Renal cortical epithelial cell (primary cell): ENCODE data around the gene COL18A1. TPM values are rescaled to one million over a fixed set of nuclear protein-coding genes. Genes with fewer than 3 reads are reported as not detected.

Experiments
- DNase-seq: peaks from one replicate; pipeline ENCODE4 v3.0.0-alpha.2; 2011; ENCODE audit warnings: low read depth
- total RNA-seq: library from RNA; depleted of rRNA; stranded (reverse); fragments of >200 nt; gene quantifications from 2 replicates; pipeline ENCODE4 v1.2.3, GENCODE V29; 2014

The COL18A1 gene
- total RNA-seq, 1 donor from 2014 or later, result 672 TPM

DNA sequence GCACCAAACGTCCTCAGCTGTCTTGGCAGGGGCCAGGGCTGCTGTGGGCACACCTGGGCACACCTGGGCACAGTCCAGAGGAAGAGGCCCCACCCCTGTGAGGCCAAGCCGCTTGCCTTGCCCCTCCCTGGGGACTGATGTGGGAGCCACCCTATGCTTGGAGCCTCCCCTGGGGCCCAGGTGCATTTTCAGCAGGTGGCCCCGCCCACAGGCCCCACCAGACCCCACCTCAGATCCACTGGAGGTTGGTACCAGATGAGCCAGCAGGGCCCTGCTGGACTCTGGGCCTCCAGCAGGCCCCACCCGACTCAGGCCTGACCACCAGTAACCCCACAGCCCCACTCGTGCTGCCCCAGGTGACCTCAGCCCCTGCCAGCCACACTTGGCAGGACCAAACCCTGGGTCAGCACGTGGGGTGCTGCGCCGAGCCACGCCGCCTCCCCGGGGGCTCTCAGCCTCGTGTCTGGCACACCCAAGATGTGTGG, 128.4 kb downstream of the COL18A1 start:
- DNase-seq, result no peak

DNA sequence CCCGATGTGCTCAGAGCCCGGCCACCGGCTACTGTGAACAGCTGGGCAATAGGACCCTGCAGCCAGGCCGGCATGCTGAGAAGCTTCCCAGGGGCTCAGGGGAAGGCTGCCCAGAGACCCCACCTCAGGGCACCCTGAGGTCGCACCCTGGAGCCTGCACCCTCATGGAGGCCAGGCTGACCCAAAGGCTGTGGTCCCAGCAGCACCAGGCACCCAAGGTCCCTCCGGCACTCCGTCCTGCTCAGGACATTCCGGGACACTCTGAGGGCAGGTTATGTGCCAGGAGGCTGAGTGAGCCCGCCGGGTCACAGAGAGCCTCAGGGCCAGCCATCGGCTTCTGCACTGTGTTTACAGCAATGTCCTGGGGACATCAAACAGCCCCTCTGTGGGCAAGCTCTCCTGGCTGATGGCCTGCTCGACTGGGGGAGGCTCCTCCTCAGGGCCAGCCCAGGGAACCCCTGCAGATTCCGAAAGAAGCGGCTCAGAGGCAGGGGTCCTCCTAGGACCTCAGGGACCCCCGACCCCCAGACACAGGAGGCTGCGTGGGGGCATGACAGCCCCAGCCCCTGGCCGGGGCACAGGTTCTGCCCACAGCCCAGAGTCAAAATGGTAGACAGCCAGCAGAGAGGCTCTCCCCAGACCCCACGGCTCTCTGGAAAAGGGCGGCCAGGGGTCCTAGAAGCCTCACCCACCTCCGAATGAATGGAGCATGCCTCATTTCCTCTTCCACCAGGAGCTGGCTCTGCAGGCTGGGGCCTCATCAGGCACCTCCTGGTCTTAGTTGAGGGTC, 129.1 kb downstream of the COL18A1 start:
- DNase-seq, result no peak

DNA sequence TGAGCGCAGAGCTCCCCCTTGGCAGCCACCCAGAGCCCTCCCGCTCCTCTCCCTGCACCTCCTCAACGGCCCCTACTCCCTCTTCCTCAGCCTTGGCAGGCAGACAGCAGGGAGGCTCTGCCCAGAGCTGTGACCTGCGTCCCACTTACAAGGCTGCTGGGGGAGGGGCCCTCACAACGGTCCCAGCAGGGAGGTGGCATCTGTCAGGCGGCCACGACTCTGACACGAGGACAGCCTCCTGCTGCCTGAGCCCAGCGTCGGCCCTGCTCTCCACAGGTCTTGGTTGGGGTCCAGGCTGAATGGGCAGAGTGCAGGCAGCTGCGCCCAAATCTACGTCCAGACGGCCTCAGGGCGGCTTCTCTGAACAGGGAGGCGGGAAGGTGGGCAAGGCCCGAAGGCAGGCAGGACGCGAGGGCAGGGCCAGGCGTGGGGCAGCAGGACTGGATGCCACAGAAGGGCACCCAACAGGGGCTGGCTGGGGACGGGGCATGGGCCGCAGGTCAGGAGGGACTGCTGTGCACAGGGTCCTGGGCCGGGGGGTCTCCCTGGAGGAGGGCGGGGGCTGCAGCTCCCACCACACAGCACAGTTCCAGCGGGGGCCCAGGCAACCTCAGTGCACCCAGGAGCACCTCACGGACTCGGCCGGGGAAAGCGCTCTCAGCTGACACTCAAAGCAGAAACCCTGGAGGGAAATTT, 129.8 kb downstream of the COL18A1 start:
- DNase-seq, result no peak

DNA sequence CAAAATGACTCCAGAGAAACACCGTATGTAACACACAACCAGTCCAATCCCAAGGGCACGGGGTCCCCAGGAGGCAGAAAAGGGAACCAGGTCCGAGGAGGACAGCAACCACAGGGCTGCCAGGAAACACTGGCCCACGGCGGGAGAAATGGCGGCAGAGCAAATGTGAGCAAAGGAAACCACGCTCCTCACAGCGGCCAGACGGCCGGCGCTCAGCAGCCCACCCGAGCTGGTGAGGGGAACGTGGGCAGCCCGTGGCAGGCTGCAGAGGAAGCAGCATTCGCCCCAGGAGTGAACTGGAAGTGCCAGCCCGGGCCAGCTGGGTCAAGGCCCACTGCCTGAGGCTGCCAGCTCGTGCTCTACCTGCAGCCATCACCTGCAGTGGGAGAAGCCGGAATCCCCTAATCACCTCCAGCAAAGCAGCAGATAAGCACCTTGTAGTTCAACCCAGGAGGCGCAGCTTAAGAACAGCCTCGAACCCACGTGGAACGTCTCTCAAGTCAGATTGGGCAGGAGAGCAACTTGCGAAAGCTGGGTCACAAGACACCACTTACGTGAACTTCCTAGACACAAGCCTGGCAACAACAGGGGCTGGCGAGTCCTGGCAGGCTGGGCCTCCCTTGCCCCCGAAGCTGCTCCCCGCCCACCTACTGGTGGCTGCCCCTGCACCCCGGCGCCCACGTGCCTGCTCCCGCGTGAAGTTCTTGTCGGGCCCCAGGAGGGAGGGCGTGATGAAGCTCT, 130.5 kb downstream of the COL18A1 start:
- DNase-seq, result no peak

DNA sequence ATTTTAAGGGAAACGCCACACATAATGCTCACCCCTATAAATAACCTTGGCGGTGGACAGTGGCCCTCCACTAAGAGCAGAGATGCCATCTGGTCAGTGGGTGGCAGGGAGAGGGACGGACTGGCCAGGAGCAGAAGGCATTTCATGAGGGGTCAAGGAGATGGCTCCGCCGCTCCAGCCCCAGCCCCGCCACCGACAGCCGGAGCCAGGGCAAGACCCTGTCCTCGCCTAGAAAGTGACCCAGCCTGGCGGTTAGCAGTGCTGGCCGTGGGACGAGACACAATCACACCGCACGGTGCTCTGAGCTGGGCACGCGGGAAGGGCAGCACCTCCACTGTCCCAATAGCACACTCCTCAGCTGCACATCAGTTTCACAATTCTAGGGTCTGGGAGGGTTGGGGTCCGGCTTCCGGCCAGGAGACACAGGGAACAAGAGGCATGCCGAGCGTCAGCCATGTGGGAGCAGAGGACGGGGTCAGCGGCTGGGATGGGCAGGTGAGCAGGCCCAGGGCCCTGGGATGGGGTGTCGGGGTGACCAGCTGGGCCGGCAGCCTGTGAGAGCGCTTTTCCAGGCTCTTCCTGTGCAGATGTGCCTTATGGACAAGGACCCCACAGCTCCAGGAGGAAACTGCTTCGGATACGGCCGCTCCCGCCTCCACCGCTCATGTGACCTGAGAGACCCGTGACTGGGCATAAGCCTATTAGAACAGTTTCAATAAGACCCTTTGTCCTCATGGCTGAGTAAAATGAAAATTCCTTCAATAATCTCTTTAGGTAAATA, 131.5 kb downstream of the COL18A1 start:
- no peak for DNase-seq

DNA sequence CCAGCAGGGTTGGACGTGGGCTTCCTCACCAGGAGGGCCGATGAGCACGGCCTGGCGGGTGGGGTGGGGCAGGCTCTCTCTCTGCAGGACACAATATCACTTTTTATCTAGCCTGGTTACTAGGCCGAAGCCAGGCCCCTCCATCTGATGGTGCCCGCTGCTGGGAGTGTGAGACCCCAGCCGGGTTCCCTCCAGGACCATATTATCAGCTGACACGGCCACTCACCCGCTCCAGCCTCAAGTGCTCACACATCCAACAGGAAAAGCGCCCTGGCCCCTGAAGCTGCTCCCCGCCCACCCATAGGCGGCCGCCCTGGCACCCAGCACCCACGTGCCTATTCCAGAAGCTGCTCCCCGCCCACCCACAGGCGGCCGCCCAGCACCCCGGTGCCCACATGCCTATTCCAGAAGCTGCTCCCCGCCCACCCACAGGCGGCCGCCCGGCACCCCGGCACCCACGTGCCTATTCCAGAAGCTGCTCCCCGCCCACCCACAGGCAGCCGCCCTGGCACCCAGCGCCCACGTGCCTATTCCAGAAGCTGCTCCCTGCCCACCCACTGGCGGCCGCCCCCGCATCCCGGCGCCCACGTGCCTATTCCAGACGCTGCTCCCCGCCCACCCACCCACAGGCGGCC, 132.3 kb downstream of the COL18A1 start:
- no peak for DNase-seq

DNA sequence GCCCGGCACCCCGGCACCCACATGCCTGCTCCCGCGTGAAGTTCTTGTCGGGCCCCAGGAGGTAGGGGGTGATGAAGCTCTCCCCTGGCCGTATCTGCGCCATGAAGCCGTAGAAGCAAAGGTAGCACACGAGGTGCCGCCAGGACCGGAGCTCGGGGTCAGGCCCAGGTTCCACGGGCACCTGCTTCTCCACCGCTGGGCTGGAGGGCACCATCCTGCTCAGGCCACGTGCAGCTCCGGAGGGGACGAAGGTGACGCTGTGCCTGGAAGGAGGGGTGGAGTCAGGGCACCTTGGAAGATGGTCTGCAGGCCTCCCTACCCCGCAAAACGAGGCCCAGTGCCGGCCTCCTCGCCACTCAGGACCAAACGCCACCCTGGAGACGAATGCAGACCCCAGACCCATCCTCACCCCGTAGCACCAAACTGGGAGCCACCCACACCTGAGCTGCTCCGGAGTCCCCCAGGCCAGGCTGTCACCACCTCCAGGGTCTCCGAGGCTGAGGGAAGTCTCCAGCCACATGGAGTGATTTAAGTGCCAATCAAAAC, 132.9 kb downstream of the COL18A1 start:
- DNase-seq, result no peak

DNA sequence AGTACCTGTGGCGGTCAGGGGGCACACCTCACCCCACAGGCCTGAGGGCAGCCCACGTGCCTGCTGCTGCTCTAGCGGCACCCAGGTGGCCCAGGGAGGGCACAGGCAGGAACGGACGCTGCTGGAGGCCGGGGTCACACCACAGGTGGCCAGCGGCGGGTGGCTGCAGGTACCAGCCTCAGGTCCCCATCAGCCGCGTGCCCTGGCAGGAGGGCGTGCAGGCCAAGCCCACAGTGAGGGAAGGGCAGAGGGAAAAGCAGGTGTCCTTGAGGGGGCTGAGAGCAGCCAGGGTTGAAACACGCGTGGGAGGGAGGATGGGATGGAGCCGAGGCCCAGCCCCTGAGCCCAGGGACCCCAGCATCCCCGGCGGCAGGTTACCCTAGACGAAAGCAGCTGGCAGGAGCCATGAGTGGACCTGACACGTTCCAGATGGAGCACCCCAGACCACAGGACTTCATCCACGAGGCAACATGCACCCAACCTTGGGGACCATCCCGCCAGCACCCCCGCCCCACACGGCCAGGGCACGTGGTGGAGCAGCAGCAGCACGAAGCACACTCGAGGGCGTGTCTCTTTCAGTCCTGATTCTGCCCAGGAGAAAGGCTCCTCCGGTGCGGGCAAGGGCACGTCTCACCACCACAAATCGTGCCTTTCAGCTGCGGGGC, 133.5 kb downstream of the COL18A1 start:
- DNase-seq, result no peak

DNA sequence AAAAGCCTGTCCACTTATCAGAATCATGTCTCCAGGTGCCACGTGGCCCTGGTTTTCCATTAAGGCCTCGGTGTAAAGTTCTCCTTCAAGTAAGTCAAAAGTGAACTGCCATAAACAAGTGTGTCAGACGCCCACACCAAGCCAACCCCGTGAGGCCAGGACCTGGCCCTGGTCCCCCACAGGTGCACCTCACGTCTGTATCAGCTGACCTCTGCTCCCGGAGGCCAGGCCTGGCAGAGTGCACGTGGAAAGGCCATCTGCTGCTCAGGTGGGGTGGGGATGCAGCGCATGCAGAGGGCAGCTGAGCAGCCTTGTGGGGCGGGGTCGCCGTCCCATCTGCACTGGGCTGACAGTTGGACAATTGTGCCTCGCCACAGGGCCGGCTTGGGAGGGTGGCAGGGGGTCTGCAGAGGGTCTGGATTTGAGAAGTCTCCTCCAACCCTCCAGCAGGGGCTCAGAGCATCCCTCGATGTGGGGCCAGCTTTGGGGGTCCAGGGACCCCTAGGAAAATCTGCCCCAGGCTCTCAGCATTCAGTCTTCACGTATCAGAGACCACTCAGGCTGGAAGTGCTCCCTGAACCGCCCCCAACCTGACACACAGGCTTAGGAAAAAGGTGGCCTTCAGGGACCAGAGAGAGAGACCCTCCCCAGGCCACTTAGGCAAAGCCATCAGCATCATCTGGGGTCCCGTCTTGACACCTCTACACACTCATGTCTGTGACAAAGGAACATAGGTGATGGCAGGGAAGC, 134.3 kb downstream of the COL18A1 start:
- DNase-seq, result no peak

DNA sequence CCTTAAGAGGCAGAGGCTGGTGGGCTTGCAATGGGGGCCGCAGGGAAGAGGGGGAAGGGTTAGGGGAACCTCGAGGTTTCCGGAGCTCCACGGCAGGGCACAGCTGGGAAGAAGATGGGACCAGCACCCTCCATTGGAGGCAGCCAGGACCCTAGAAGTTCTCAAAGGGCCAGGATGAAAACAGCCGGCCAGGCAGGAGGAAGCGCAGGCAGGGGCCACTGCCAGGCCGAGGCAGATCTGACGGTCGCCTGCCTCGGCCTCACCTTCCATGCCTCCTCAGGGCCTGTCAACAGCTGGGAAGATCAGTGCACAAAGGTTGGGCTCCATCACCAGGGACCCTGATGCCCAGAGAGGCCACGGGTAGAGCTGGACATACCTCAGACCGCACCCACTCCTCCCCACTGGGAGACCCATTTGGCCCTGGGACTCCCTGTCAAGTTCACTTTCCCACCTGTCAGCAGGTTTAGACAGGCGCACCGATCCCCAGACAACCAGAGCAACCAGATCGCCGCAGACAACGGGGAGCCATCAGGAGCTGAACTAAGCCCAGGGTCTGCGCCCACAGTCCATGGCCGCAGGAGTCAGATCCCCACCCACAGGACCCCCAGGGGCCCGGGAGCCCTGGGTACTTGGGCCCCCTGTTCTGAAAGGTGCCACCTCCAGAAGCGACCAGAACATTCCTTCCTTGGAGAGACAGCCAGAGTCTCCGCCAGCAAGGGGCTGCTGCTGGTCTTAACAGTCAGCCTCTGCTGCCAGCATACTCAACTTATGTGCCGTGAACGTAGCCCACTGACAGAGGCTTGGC, 135.0 kb downstream of the COL18A1 start:
- no peak for DNase-seq

DNA sequence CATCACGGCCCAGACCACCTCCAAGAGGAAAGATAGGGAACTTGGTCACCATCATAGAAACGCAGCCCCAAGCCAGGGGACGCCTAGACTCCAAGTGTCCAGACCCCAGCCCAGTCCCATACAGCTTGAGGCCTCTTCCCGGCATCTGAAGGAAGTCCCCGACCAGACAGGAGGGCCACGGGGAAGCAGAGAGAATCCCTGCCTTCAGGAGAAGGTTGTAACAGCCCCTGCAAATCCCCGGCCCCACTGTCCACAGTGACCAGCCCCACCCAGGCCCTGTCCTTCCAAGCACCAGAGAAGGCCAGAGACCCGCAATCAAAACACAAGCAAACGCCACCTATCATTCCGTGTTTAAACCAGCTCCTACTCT, 135.6 kb downstream of the COL18A1 start:
- DNase-seq, result no peak

DNA sequence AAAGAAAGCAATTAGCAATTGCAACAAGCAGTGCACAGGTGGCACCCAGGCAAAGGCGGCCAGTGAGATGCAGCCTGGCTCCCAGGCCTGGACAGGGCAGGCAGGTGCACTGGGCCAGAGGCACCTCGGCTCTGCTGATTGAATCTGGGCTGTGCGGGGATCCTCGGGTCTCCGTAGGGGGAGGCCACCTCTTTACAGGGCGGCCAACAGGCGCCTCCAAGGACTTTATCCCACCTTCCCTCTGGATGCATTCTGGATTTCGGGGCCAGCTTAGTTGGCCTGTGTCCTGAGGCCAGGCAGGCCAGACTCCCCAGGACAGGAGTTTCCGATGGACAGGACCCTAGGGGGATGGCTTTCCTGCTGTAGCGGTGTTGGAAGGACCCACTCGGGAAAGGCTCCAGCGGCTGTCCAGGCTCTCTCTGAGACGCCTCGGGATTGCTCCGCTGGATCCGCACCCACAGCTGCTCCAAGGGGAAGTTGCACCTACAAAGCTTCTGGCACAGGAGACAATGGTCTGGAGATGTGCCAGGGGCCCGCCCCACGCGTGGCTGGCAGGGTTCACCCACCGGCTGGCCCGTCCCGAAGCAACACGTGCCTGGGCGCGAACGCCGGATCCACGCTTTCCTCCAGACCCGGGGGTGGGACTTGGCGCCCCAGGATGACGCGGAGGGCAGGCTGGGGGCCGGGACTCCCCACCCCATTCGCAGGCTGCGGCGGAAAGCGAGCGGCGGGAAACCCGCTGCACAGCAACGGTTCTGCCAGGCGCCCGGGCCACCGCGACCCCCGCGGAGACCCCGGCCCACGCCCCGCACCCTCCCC, 136.5 kb downstream of the COL18A1 start:
- no peak for DNase-seq

DNA sequence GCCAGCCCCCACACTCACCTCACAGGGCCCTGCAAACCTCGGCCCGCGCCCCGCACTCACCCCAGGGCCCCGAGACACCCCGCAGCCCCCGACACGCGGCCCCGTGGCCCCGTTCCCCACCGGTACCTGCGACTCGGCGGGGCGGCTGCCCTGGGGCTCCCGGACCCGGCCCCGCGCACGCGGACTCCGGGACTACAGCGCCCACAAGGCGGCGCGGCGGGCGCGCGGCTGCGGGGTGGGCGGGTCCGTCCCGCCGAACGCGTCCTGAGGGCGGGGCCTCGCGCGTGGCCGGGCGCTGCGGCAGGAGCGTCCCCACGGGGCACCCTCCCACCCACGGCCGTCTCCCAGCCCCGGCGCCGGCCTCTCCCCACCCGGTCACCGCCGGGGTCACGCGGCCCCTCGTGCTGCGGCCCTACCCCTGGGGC, 137.3 kb downstream of the COL18A1 start, which contains the start of gene SLC19A1:
SLC19A1 (minus strand) TSS at position 199 of the 425 bp plus-strand sequence. CDS start 4,481 bp downstream, outside the sequence.
- no peak for DNase-seq

DNA sequence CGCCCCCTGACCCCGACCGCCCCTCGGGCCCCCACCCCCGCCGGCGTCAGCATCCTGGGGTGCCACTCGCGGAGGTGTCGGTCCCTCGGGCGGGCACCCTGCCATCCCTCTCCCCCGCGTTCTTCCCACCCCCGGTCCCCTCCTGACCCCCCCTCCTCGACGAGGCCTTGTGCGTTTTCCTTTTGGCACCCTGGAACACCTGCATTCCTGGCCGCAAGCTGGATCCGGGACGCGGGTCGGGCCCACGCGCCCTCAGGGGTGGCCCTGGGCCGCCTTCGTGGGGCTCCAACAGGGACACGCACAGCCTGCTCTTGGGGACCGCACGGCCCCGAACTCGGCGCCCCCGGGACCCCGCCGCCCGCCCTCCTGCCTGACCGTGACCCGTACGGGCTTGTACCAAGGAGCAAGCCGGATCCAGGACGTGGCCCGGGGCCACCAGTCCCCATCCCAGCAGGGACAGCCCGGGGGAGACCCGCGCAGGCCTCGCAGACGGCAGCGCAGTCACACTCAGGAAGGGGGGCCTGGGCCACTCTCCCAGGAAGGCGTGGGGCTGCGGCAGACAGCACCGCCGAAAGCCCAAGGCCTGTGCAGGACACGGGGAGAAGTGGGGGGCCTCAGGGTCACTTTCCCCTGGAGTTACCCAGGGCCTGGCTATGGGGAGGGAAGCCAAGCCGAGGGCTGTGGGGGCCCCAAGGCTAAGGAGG, 137.9 kb downstream of the COL18A1 start:
- no peak for DNase-seq

DNA sequence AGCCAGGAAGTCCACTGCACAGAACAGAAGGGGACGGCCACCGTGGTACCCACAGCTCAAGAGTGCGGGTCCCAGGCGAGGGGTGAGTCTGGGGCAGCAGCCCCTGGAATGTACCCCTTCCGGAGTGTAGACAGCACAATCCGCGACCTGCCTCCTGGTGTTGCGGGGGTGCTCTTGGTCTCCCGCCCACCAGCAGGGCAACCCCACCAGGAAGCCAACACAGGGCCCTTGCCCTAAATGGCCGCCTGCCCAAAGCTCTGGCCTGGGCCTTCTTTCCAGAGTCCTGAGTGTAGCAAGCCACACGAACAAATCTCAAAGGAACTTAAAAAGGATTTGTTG, 138.4 kb downstream of the COL18A1 start:
- DNase-seq, result no peak

DNA sequence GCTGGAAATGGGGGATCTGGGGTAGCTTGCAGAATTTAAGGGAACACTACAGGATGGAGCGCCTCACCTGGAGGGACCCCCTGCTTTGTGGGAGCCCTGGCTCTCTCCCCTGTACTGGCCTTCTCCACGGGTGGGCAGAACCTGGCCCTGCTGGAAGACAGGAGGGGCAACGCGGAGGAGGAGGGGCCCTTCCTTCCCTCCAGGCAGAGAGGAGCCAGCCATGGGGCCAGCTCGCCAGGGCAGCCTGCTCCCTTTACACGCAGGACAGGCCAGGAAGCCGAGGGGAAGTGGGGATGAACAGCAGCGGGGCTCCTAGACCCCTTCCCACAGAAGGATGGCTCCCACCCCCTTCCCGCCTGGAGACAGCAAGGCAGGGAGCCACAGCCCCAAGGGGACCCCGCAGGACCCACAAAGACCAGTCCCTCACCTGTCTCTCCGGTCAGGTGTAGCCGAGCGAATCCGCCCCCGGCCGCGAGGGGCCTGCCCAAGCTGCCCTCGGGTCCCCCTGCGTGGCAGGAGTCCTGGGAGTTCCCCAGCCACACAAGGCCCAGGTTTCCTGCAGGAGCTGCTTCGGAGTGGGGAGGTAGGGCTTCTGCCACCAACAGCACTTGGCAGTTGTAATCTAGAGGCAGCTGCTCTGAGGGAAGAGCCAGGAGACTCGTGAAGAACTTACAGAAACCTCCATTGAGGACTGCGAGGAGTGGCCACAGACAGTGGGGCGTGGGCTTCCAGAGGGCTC, 138.9 kb downstream of the COL18A1 start:
- DNase-seq, result no peak
